NCI-H146 (cell line): ENCODE measurements around the gene HOMER2.
"Not testable (repeated sequence)": the region's sequence is repeated elsewhere in the genome, so short reads cannot be mapped to it uniquely, and the experiment has no call there.

Source experiments
- DNase-seq: peaks from one replicate; lab custom pipeline; 2025; lab: John Stamatoyannopoulos, UW

The HOMER2 gene

DNA sequence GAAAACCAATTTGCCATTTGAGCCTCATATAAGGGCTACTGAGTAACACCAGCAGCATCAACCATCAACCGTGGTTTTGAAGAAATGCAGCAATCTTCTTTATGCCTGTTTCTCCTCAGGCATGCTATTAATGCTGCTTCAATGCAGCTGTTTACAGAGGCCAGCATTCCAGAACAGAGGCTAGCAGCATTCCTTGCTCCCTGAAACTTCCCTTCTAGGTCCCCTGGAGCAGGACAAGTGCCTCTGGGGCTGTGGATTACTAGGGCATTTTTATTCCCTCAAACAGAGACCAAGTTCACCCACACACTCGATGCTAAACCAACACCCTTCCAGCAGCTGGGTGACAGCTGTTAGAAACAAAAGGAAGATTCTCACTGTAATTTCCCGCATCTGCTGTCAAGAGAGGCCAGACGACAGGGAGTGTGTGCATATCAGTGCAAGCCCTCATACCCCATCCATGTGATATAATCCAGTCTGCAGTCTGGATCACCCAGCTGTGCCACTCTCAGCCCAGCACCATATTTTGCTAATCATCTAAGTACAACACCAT is 57.5 kb downstream of the HOMER2 start:
- DNase-seq: no peak

DNA sequence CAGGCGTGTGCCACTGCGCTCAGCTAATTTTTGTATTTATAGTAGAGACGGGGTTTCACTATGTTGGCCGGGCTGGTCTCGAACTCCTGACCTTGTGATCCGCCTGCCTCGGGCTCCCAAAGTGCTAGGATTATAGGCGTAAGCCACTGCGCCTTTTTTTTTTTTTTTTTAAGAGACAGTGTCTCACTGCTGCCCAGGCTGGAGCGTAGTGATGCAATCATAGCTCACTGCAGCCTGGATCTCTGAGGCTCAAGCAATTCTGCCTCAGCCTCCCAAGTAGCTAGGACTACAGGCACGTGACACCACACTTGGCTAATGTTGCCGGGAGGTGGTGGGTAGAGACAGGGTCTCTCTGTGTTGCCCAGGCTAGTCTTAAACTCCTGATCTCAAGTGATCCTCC is 59.0 kb downstream of the HOMER2 start:
- DNase-seq: not testable (repeated sequence)

DNA sequence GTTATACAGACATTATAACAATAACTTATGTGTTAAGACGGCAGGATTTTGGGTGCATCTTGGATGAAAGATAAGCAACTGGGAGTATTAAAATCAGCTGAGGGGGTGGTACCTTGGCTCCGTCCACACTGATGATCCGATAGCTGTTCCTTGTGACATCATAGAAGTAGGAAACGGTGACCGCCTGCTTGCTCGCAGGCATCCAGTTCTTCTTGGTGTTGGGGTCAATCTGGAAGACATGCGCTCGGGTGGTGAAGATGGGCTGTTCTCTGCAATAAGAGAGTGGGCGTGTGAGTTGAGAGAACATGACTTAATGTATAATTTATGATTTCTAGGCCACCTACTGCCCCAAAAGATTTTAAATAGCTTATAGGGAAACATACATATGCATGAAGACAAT is 59.9 kb downstream of the HOMER2 start:
- no peak for DNase-seq

DNA sequence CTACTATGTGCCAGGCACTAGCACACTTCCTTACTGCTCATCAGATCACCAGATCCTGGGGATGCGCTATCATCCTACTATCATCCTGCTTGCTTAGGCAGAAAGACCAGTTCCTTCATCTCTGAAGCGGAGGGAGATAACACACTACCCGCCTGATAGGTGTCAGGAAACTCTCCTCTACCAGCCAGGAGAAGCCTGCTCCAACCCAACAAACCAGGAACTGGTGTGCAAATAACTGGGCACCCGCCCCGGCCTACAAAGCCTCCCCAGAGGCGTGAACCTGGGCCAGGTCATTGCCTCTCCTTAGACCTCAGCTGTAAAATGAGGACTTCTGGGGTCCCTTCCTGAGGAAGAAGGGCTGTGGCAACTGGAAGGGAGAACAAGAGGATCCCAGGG is 61.5 kb downstream of the HOMER2 start:
- no peak for DNase-seq

DNA sequence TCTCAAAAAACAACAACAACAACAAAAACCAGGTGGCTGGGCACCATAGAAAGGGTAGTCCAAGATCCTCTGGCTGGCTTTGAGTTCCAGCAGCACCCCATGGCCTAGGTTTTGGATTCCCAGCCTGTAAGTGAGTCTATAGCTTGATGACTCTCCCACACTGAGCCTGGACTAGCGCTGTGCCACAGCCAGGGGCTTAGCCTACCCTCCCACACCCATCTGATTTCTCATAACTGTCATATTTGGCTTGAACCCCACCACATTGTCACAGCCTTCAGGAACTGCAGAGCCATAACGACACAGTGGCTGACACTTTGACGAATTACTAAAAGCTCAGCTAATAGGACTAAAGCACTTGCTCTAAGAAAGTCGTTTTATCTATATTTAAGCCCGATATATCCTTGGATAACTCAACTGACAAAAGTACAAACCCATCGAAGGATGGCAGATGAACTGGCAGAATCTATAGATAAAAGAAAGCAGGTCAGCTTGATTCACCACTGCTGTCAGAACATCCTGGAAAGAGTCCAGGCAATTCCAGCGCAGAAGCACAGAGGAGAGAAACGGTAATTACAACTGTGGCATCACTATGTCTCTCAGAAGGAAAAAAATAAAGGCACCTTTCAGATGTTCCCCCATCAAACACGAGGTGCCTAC is 62.1 kb downstream of the HOMER2 start:
- no peak for DNase-seq

DNA sequence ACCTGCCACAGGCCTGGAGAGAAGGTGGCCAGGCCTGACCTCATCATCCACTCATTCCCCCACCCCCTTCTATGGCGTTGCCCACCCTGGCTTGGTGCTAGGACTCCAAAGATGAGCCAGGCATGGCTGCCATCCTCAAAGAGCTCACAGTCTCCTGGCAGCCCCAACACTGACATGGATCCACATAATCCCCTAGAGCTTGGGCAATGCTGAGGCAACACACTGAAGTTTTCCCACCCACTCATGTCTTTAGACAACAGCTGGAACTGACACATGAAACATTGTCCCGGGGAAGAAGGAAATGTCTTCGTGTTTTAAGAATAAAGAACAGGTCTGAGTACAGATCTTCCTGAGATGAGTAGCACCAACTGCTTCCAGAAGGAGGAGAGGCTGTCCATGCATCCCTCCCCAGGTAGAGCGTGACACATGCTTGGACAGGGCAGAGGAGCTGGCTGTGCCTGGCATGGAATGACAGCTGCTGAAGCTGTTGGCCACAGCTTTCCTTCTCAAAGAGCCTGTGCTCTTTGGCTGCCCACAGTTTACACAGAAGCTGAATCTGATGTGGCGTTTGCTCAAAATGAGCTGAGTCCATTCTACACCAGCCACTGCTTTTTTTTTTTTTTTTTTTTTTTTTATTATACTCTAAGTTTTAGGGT is 70.1 kb downstream of the HOMER2 start:
- DNase-seq: no peak

DNA sequence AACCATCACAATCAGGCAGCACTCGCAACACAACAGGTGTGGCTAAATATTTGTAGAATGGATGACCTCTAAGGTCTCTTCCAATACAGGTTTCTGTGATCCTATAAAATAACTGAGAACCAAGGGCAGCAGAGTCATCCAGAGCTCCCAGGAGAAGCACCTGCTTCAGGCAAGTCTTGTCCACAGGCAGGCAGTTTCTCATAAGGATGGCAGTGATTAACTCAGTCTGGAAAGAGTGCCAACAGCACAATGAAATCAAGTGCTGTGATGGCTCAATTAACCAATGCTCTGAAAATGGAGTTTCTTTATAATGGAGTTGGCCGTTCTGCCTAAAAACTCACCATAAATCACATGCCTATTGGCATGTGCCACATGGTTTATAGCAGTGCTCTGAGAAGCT is 70.8 kb downstream of the HOMER2 start:
- DNase-seq: no peak

DNA sequence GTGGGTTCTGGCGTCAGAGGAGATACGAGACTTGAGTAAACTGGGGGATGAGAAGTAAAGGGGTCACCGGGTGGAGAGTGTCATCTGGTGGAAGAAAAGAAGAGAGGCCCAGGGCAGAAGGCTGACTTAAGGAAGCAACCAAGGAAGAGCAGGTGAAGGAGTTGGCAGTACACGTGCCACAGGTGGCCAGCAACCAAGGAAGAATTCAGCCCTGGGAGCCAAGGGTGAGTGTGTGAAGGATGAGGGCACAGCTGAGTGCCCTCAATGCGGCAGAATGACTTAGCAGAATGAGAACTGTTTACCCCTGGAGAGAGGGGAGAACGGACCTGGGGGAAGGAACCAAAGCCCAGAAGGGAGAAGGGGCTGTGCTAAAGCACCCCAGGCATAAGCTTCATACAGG is 71.8 kb downstream of the HOMER2 start:
- no peak for DNase-seq

DNA sequence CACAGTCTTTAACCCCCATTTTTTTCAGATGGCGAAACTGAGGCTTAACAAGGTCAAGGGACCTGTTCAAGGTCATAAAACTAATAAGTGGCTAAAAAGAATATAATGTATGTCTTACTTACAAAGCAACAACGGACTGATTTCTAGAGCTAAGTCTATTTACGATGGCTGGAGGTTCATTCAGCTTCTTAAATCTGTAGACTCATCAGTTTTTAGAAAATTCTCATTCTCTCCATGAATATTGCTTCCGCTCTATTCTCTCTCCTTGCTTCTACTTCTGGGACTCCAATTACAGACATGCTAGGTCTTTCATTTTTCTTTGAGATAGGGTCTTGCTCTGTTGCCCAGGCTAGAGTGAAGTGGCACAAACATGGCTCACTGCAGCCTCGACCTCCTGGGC is 74.2 kb downstream of the HOMER2 start:
- no peak for DNase-seq

DNA sequence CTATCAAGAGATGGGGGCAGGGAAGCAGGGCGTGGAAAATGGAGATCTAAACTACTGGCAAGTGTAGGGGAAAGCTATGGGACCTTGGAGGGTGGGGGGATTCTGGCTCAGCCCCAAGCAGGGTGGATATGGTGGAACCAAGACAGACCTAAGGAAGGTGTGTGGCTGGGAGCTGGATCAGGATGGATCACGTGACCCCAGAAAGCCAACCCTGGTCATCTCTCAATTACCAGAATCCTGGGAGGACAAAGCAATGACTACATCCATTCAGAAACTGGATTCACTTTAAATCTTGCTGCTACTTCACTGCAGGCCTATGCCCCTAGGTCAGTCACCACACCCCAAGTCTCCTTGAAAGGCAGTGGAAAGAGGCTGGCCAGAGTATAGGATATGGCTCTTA is 74.7 kb downstream of the HOMER2 start:
- no peak for DNase-seq

DNA sequence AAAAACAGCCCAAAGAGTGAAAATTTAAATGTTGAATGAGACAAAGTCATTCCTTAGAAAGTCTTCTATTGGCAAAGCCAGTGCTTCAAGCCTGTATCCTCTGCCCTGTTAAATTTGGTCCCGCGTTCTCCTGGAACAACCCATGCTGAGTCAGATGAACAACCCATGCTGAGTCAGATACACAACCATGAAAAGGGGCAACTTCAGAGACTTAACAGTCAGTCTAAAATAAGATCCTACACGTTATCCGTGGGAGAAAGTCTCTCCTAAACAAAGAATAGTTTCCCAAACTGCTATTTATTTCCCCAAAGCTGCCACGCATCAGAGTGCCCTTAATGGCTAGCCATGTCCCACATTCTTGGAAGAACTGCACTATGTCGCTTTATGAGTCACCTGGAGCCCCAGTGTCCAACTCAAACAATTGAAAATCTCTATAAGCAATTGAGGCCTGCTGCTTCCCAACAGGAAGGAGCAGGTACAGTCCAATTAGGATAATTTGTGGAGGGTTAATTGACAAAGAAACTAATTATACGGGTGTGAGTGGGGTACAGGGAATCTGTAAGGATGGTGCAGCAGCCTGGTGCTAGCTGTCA is 77.0 kb downstream of the HOMER2 start:
- DNase-seq: peak; percentile 37

DNA sequence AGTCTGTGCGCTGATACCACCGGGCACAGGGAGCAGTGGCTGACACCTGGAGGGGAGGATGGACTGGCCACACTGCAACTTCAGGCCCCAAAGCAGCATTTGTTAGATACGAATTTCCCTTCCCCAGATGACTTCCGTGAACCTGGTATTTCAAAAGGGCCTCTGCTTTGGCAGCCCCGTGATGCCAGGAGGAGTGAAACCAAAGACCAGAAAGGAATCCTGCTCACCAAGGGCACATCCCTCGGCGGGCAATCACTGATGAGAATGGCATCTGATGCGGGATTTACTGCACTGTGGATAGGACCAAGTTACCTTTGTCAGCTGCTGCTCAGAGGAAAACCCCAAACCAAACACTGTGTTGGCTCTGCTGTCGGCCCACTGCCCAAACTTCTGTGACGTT is 77.6 kb downstream of the HOMER2 start:
- DNase-seq: no peak

DNA sequence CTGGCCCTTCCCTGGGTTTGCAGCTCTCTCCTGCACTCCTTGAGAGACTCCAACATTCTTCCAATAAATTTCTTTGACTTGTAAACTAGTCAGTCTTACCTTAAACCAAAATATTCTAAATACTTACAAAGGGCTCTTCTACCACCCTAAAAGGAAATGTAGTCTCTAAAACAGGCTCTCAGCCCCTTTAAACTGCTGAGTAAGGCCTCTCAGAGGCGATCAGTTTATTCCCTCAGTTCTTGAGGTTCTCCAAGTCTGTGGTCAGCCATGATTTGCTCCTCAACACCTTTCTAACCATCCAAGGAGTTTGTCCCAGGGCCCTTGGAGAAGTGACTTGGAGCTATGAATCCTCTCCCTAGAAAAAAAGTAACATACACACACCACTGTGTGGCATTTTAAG is 78.3 kb downstream of the HOMER2 start:
- DNase-seq: no peak

DNA sequence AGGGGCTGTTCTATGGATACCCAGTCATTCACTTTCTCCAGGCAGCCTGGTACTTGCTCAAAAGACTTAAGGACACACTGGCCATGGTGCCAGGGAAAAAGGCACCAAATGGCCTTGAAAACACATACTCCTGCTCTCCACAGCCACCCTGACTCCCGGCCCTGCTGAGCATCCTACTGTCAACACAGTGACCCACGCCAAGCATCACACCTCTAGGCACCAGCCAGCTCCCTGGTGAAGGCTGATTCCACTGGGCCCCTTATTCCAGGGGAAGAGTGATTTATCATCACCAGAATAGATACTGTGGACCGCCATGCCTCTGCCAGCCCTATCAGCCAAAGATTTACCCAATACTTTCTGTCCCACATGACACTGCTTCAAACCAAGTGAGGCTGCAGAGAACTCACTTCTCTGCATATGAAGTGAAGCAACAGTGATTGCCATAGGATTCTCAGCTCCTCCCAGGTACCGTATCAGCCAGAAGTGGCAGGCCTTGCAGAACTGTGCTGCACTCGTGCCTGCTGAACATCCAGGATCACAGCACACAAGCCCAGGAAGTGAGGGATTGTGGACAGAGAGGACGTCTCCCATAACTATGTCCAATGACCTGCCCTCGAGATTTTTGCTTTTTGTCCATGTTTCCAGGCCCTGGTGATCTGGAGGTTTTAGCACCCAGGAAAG is 79.4 kb downstream of the HOMER2 start:
- no peak for DNase-seq

DNA sequence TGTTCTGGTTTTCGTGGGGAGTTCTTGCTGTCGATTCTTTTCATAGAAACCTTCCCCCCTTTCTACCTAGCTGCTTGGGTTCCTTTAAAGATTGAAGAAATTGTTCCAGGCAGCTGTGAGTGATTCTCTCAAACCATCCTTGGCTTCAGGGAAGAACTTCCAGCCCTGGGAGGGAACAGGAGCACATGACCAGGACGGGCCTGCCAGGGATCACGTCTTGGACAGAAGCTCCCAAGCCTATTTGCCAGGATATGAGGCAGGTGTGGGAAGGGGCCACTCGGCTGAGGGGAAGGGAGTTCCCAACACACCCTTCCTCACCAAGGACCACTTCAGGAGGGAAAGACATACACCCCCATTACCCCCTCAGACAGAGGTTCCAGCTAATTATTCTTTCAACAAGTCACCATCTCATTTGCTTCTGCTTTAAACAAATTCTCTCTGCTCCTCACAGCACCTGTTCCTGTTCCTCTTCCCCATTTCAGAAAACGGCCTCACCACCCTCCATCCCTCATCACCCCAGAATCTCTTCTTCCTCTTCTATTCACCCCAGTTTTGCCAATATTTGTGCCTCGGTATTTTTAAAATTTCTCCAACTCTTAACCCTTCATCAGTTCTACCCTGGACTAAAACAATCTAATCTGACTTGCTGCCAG is 80.6 kb downstream of the HOMER2 start:
- DNase-seq: no peak

DNA sequence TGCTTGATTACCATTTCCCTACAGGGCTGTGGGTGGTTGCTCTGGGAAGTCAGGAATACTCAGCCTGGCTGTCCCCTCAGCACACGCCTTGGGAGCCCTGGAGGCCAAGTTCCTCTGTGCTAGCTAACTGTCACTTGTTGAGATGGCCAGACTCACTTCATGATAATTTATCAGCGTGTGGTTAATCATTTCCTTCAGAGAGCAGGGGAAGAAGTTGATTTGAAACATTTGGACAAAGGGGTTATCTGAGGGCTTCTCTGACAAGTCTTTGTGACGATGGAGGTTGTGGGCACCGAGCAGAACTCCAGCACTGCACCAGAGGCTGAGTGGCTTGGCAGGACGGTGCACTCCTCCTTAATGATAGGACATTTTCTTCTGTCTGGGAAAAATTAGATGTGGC is 81.2 kb downstream of the HOMER2 start:
- no peak for DNase-seq

DNA sequence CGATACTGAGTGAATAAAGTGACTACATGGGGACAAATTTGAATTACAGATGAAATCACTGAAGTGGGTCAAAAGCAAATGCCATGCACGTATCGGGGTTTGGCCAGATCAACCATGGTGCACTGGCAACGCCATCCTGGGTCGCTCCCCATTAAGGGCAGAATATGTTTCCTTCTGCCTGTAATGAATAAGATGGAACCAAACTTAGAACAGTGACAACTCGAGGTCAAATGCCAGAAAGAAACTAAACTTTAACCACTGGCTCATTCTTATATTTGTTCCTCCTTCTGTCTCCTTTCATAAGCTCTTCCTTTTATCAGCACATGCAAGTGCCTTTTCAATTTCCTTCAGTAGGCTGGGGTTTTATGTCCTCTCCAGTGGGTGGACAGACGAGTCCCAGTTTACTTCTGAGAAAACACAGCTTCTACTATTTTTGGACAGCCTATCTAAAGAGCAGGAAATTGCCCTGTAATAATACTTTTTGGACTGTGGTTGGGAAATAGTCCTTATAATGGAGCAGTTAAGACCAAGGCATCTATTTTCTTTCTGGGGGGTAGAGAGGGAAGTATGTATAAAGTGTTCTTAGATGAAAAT is 81.7 kb downstream of the HOMER2 start:
- no peak for DNase-seq

DNA sequence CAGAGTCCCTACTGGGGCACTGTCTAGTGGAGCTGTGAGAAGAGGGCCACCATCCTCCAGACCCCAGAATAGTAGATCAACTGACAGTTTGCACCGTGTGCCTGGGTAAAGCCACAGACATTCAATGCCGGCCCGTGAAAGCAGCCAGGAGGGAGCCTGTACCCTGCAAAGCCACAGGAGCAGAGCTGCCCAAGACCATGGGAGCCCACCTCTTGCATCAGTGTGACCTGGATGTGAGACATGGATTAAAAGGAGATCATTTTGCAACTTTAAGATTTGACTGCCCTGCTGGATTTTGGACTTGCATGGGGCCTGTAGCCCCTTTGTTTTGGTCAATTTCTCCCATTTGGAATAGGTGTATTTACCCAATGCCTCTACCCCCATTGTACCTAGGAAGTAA is 86.5 kb downstream of the HOMER2 start:
- DNase-seq: not testable (repeated sequence)

DNA sequence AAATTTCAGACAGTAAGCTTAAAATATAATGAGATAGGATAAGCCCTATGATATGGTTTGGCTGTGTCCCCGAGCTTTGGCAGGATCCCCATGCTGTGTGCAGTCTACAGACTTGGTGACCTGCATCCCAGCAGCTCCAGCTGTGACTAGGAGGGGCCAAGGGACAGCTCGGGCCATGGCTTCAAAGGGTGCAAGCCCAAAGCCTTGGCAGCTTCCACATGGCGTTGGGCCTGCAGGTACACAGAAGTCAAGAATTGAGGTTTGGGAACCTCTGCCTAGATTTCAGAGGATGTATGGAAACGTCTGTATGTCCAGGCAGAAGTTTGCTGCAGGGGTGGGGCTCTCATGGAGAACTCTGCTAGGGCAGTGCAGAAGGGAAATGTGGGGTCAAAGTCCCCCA is 86.9 kb downstream of the HOMER2 start:
- DNase-seq: not testable (repeated sequence)

DNA sequence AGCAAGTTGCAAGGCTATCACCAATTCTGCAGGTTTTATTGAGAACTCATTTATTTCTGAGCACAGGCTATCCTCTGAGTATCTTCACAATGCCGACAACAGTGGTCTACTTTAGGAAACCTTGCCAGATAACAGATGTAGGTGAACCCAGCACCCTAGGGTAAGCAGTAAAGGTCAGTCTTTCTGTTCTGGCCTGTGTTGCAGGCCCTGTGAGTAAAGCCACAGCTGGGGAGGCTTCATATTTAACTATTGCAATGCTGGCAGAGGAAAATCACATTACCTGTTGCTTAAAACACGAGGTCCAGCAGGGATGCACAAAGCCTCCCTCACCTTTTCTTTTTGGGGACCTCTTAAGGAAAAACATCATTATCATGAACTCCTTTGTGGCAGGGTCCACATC is 87.6 kb downstream of the HOMER2 start:
- no peak for DNase-seq

DNA sequence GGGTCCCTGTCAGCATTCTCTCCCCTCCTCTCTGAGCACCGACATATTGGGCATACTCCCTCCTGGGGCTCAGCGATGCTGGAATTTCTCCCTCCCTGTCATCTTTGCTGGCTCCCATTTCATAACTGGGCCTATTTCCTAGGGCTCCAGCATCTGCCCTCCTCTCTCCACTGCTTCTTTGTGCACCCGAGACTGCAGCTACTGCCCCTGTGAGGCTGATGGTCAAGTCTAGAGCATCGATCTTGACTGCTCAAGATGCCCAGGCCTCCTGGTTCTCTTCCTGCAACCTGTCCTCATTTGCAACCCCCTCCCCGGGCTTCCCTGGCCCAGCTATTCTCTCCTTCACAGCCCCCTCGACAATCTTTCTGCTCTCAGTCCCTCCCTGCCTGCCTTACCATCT is 89.6 kb downstream of the HOMER2 start:
- no peak for DNase-seq

DNA sequence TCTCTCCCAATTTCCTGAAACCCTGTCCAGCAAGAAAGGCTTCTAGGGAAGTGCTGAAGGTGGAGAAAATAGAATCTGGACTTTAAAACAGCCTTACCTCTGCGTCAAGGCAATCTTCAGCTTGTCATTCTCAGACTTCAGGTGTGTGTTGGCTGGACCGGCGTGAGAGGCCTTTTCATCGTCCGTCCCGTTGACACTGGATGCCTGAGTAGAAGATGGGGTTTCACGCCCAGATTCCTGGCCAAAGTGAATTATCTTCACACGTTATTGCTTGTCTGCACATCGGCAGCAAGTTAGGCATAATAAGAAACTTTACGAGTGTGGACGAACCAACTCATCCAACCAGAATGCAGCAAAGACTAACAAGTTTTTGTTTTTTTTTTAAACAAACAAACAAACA is 93.6 kb downstream of the HOMER2 start:
- DNase-seq: no peak
